DND-41 (cell line): Measurements from ENCODE around the gene SCTR.

Experiments
- ATAC-seq: fragments of 200-7000 bp; cut with Tn5 transposase; 3 replicates; pipeline ENCODE4 v1.9.1; 2021; ENCODE audit warnings: low read depth; ENCODE audit not compliant: insufficient read depth
- DNase-seq: peaks from one replicate; pipeline ENCODE4 v3.0.0-alpha.2; 2020
- H2AFZ ChIP-seq: 2 replicates; pipeline ENCODE4 v1.6.0; 2012; ENCODE audit warnings: low read depth, low read length
- H3K27ac ChIP-seq: 2 replicates; pipeline ENCODE4 v1.5.1; 2012; ENCODE audit warnings: low read length, inconsistent platforms
- H3K27me3 ChIP-seq: fragments of 200-600 bp; sonication (generic); 2 replicates; pipeline ENCODE4 v1.6.0; 2012; ENCODE audit warnings: low read length, mild to moderate bottlenecking, inconsistent platforms; ENCODE audit not compliant: insufficient read depth, poor library complexity
- H3K36me3 ChIP-seq: 2 replicates; pipeline ENCODE4 v1.5.1; 2012; ENCODE audit warnings: low read length, inconsistent platforms; ENCODE audit not compliant: insufficient read depth
- H3K4me1 ChIP-seq: 2 replicates; pipeline ENCODE4 v1.5.1; 2012; ENCODE audit warnings: mild to moderate bottlenecking, low read length; ENCODE audit not compliant: insufficient read depth
- H3K4me2 ChIP-seq: 2 replicates; pipeline ENCODE4 v1.6.0; 2012; ENCODE audit warnings: mild to moderate bottlenecking, moderate library complexity, low read length, inconsistent platforms; ENCODE audit not compliant: insufficient read depth
- H3K4me3 ChIP-seq, 2 experiments: fragments of 200-600 bp in 1 of 2; shearing (Covaris generic) in 1 of 2; 2 replicates each; pipeline ENCODE4 v1.5.1; 2012 to 2016; ENCODE audit warnings: inconsistent platforms in 2 of 2, low read length in 2 of 2, mild to moderate bottlenecking in 2 of 2, low read depth in 1 of 2, moderate library complexity in 1 of 2
- H3K79me2 ChIP-seq: 2 replicates; pipeline ENCODE4 v1.6.0; 2012; ENCODE audit warnings: low read length, inconsistent platforms; ENCODE audit not compliant: insufficient read depth
- H3K9ac ChIP-seq: 2 replicates; pipeline ENCODE4 v1.6.0; 2012; ENCODE audit warnings: low read depth, mild to moderate bottlenecking, inconsistent platforms, low read length, moderate library complexity
- H3K9me3 ChIP-seq: 2 replicates; pipeline ENCODE4 v1.5.1; 2012; ENCODE audit warnings: low read length, moderate library complexity, mild to moderate bottlenecking, inconsistent platforms; ENCODE audit not compliant: insufficient read depth, severe bottlenecking
- H4K20me1 ChIP-seq: 2 replicates; pipeline ENCODE4 v1.6.0; 2012; ENCODE audit warnings: low read length; ENCODE audit not compliant: insufficient read depth
- EZH2 ChIP-seq: IDR thresholded peaks from 3 replicates; pipeline ENCODE4 v1.6.1; 2012; ENCODE audit warnings: borderline replicate concordance, low read depth, mild to moderate bottlenecking, moderate library complexity, low read length, inconsistent platforms; ENCODE audit not compliant: severe bottlenecking
- TF ChIP-seq, protein P1 (sequence below): IDR thresholded peaks from 2 replicates; pipeline ENCODE4 v1.5.1; 2012; ENCODE audit warnings: borderline replicate concordance, low read length, moderate library complexity, mild to moderate bottlenecking; ENCODE audit not compliant: poor library complexity, severe bottlenecking; ENCODE audit errors: extremely low read depth

Gene SCTR

GRCh38 chr2:119486196-119486827 is 38.0 kb downstream of the SCTR start:
- Histone ChIP-seq H3K27me3 (no peaks in the 10 kb centered on the region), H3K4me3 (no peak overlapping the region), H3K4me2 (no peak overlapping the region), H3K9me3 (no peaks in the 10 kb centered on the region), H3K36me3 (no peaks in the 10 kb centered on the region), H3K79me2 (no peaks in the 10 kb centered on the region), H2AFZ (no peak overlapping the region), H3K4me1 (no peaks in the 10 kb centered on the region), H3K9ac (no peak overlapping the region), H4K20me1 (no peaks in the 10 kb centered on the region), H3K27ac (no peak overlapping the region)
- DNase-seq = no peak
- no peak for ATAC-seq
- TF ChIP-seq EZH2 = no peak
- TF ChIP-seq, protein P1, sequence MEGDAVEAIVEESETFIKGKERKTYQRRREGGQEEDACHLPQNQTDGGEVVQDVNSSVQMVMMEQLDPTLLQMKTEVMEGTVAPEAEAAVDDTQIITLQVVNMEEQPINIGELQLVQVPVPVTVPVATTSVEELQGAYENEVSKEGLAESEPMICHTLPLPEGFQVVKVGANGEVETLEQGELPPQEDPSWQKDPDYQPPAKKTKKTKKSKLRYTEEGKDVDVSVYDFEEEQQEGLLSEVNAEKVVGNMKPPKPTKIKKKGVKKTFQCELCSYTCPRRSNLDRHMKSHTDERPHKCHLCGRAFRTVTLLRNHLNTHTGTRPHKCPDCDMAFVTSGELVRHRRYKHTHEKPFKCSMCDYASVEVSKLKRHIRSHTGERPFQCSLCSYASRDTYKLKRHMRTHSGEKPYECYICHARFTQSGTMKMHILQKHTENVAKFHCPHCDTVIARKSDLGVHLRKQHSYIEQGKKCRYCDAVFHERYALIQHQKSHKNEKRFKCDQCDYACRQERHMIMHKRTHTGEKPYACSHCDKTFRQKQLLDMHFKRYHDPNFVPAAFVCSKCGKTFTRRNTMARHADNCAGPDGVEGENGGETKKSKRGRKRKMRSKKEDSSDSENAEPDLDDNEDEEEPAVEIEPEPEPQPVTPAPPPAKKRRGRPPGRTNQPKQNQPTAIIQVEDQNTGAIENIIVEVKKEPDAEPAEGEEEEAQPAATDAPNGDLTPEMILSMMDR = no peak

GRCh38 chr2:119485336-119486110 is 38.8 kb downstream of the SCTR start:
- H3K4me2 ChIP-seq = no peak overlapping the region
- no peak for DNase-seq
- H4K20me1 ChIP-seq = no peaks in the 10 kb centered on the region
- H3K27me3 ChIP-seq = no peaks in the 10 kb centered on the region
- ATAC-seq = no peak
- no peaks in the 10 kb centered on the region for H3K36me3 ChIP-seq
- TF ChIP-seq, protein P1 = no peak
- no peak for TF ChIP-seq EZH2
- no peaks in the 10 kb centered on the region for H3K9me3 ChIP-seq
- no peak overlapping the region for H3K27ac ChIP-seq
- no peaks in the 10 kb centered on the region for H3K4me1 ChIP-seq
- no peak overlapping the region for H3K4me3 ChIP-seq
- H3K79me2 ChIP-seq = no peaks in the 10 kb centered on the region
- H2AFZ ChIP-seq = no peak overlapping the region
- no peak overlapping the region for H3K9ac ChIP-seq

DNA sequence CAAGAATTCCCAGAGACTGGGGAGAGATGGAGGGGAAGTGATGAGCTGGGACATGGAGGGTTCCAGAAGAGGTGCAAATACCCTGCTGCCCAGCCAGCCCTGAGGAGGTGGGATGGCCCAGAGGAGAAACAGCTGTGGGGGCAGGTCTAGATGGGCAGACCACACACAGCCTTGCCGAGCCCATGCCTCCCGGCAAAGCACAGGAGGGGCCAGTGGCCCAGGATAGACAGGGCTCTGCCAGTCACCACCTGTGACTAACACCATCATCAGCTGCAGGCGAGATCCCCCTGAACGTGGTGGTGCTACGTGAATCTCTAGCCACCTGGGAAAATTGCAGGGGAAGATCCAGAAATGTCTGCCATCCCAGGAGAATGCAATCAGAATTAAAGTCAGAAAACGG is 39.4 kb downstream of the SCTR start:
- ATAC-seq (no peak), DNase-seq (no peak)
- Histone ChIP-seq H3K4me3 (no peak overlapping the region), H3K27me3 (no peaks in the 10 kb centered on the region), H3K9me3 (no peaks in the 10 kb centered on the region), H4K20me1 (no peaks in the 10 kb centered on the region), H3K79me2 (no peaks in the 10 kb centered on the region), H3K9ac (no peak overlapping the region), H3K27ac (no peak overlapping the region), H2AFZ (no peak overlapping the region), H3K4me2 (no peak overlapping the region), H3K36me3 (no peaks in the 10 kb centered on the region), H3K4me1 (no peaks in the 10 kb centered on the region)
- TF ChIP-seq EZH2 = no peak
- TF ChIP-seq, protein P1 = no peak
